OCI-LY1 (cell line): Measurements from ENCODE around the gene BABAM2.
"Not testable (repeated sequence)": the region's sequence is repeated elsewhere in the genome, so short reads cannot be mapped to it uniquely, and the experiment has no call there.

Experiments
- EZH2 ChIP-seq: fragments of 200-600 bp; sonication (generic), shearing (Covaris generic); IDR thresholded peaks from 2 replicates; pipeline ENCODE4 v1.8.0; 2017; ENCODE audit warnings: borderline replicate concordance, mixed run types, mild to moderate bottlenecking, antibody characterized with exemption, low read length, moderate library complexity, mixed read lengths
- TF ChIP-seq, protein P1 (sequence below): fragments of 200-600 bp; sonication (generic), shearing (Covaris generic); IDR thresholded peaks from 2 replicates; pipeline ENCODE4 v1.5.1; 2017; ENCODE audit warnings: mild to moderate bottlenecking, antibody characterized with exemption, low read length, moderate library complexity, mixed read lengths

DNA sequence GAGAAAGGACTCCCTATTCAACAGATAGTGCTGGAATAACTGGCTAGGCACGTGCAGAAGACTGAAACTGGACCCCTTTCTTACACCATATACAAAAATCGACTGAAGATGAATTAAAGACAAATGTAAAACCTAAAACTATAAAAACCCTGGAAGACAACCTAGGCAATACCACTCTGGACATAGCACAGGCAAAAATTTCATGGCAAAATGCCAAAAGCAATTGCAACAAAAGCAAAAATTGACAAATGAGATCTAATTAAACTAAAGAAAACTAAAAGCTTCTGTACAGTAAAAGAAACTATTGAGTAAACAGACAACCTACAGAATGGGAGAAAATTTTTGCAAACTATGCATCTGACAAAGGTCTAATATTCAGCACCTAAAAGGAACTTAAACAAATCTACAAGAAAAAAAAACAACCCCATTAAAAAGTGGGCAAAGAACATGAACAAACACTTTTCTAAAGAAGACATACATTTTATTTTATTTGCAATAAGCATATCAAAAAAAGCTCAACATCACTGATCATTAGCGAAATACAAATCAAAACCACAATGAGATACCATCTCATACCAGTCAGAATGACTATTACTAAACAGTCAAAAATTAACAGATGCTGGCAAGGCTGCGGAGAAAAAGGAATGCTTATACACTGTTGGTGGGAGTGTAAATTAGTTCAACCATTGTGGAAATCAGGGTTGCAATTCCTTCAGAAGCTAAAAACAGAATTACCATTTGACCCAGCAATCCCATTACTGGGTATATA is 8.5 kb upstream of the BABAM2 start:
- TF ChIP-seq, protein P1, sequence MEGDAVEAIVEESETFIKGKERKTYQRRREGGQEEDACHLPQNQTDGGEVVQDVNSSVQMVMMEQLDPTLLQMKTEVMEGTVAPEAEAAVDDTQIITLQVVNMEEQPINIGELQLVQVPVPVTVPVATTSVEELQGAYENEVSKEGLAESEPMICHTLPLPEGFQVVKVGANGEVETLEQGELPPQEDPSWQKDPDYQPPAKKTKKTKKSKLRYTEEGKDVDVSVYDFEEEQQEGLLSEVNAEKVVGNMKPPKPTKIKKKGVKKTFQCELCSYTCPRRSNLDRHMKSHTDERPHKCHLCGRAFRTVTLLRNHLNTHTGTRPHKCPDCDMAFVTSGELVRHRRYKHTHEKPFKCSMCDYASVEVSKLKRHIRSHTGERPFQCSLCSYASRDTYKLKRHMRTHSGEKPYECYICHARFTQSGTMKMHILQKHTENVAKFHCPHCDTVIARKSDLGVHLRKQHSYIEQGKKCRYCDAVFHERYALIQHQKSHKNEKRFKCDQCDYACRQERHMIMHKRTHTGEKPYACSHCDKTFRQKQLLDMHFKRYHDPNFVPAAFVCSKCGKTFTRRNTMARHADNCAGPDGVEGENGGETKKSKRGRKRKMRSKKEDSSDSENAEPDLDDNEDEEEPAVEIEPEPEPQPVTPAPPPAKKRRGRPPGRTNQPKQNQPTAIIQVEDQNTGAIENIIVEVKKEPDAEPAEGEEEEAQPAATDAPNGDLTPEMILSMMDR: not testable (repeated sequence)
- TF ChIP-seq EZH2: not testable (repeated sequence)
